T-cell (primary cell): Measurements from ENCODE around the gene SLC30A4. TPM values are rescaled to one million over a fixed set of nuclear protein-coding genes. Genes with fewer than 3 reads are reported as not detected.
A peak's percentile ranks its signal among the peaks of the same experiment; 100 is the strongest.

Source experiments
- ATAC-seq, 4 experiments: fragments of 200-7000 bp in 3 of 4; fragments of 150-1000 bp in 1 of 4; cut with Tn5 transposase; replicated peaks in 1 of 4; 1 replicate in 3 of 4; 2 replicates in 1 of 4; pipeline ENCODE4 v1.10.0; 2021; ENCODE audit warnings: moderate library complexity in 3 of 4, mild to moderate bottlenecking in 2 of 4, moderate number of reproducible peaks in 1 of 4
- CTCF ChIA-PET, 2 donors: fragments of 300-600 bp; sonication (Branson Sonifier 250); formaldehyde crosslinking; loops; one replicate each; lab custom pipeline; 2022; ENCODE audit warnings: antibody characterized with exemption in 2 of 2; lab: Charles Lee
- POLR2A ChIA-PET, 2 donors: fragments of 300-600 bp; sonication (Branson Sonifier 250); formaldehyde crosslinking; loops; one replicate each; lab custom pipeline; 2022; ENCODE audit warnings: antibody characterized with exemption in 2 of 2; lab: Charles Lee
- DNase-seq, 35 experiments: peaks; one replicate each; pipeline versions ENCODE4 v3.0.0 to v3.0.0-alpha.2; 2013 to 2023
- H3K27ac ChIP-seq: one replicate; pipeline ENCODE4 v1.5.1; 2013; ENCODE audit warnings: low read length
- H3K27me3 ChIP-seq, 2 experiments: replicated peaks in 1 of 2; 1 replicate in 1 of 2; 2 replicates in 1 of 2; pipeline versions ENCODE4 v1.6.1 to v1.7.0; 2013; ENCODE audit warnings: low read length in 1 of 2, mixed read lengths in 1 of 2; ENCODE audit not compliant: control insufficient read depth in 2 of 2, insufficient read depth in 2 of 2; ENCODE audit errors: extremely low read depth in 1 of 2
- H3K36me3 ChIP-seq, 2 donors: 1 replicate in 1 of 2; 2 replicates in 1 of 2; pipeline versions ENCODE4 v1.6.1 to v1.7.0; 2013; ENCODE audit warnings: low read length in 1 of 2; ENCODE audit not compliant: control insufficient read depth in 2 of 2, insufficient read depth in 1 of 2; ENCODE audit errors: extremely low read depth in 1 of 2
- H3K4me1 ChIP-seq, 2 experiments: 1 replicate in 1 of 2; 2 replicates in 1 of 2; pipeline versions ENCODE4 v1.6.1 to v1.7.0; 2013; ENCODE audit warnings: low read length in 2 of 2, mixed read lengths in 1 of 2; ENCODE audit not compliant: insufficient read depth in 2 of 2, control insufficient read depth in 1 of 2; ENCODE audit errors: extremely low read depth in 1 of 2
- H3K4me3 ChIP-seq, 2 donors: 1 replicate in 1 of 2; 2 replicates in 1 of 2; pipeline versions ENCODE4 v1.5.1 to v1.7.0; 2013; ENCODE audit warnings: mild to moderate bottlenecking in 2 of 2, low read length in 1 of 2, moderate library complexity in 1 of 2; ENCODE audit not compliant: control insufficient read depth in 1 of 2; ENCODE audit errors: extremely low read depth in 1 of 2
- H3K9me3 ChIP-seq: 2 replicates; pipeline ENCODE4 v1.7.0; 2013
- H3K27ac Mint-ChIP-seq, 2 donors: one replicate each; pipeline ENCODE4 v1.8.0; 2020 to 2021; ENCODE audit warnings: mild to moderate bottlenecking in 2 of 2, mixed read lengths in 2 of 2
- H3K27me3 Mint-ChIP-seq, 2 donors: one replicate each; pipeline ENCODE4 v1.8.0; 2021 to 2022; ENCODE audit warnings: mixed read lengths in 2 of 2
- H3K36me3 Mint-ChIP-seq: one replicate; pipeline ENCODE4 v1.8.0; 2021; ENCODE audit warnings: mixed read lengths
- H3K4me1 Mint-ChIP-seq, 3 donors: one replicate each; pipeline ENCODE4 v1.8.0; 2020 to 2022; ENCODE audit warnings: mixed read lengths in 3 of 3, mild to moderate bottlenecking in 1 of 3
- H3K4me3 Mint-ChIP-seq, 3 donors: one replicate each; pipeline ENCODE4 v1.8.0; 2020 to 2022; ENCODE audit warnings: mild to moderate bottlenecking in 3 of 3, mixed read lengths in 3 of 3, moderate library complexity in 3 of 3
- H3K9me3 Mint-ChIP-seq, 3 donors: one replicate each; pipeline ENCODE4 v1.8.0; 2020 to 2022; ENCODE audit warnings: mixed read lengths in 3 of 3
- WGBS: methylation state at CpG from one replicate; pipeline ENCODE4 v1.1.5; 2013; ENCODE audit warnings: missing lambda C conversion rate; ENCODE audit not compliant: insufficient coverage; 5-methylcytosine and 5-hydroxymethylcytosine counted together
- total RNA-seq, 35 experiments: library from RNA in 6 of 35; stranded (reverse) in 6 of 35; fragments of 120-200 nt in 1 of 35; gene quantifications; one replicate each; pipeline versions ENCODE4 v1.2.1 to v1.2.4 and lab custom pipeline; 2013 to 2026

SLC30A4 gene
- total RNA-seq, 5 donors from 2014 or later (not counting 1 experiment from before 2014, with no cell fraction given) = 3.7 to 4.8 (median 4.2) TPM

DNA sequence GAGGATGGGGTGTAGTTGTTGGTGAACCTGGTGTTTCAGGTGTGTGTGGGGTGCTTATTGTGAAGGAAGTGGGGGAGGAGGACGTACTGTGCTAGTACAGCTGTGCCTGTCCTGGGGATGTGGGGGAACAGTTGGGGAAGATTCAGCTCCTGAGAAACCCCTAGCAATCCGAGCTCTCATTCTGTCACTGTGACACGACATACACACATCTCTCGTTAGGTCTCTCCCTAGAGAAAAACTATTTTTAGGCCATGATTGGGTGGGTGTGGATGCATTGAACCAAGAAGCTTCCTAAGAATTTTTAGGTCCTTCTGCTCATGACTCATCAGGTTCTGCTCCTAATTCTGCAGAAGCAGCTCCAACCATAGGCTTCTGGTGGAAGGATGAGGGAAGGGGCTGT is 54.3 kb downstream of the SLC30A4 start:
- Histone ChIP-seq H3K36me3 (no peaks in the 10 kb centered on the region), H3K27ac (no peak overlapping the region), H3K4me3 (no peak overlapping the region), H3K27me3 (peaks cover 0 to 17% of the 10 kb centered on the region in 2 experiments), H3K4me1 (no peaks in the 10 kb centered on the region), H3K9me3 (no peaks in the 10 kb centered on the region)
- Mint-ChIP-seq H3K27me3 (peaks cover 9 to 18% of the 10 kb centered on the region in 2 donors), H3K36me3 (no peaks in the 10 kb centered on the region), H3K4me3 (no peak overlapping the region), H3K4me1 (no peaks in the 10 kb centered on the region), H3K27ac (no peak overlapping the region), H3K9me3 (no peaks in the 10 kb centered on the region)
- WGBS = 60% methylated on average over 1 of the region's 4 CpGs
- no peak for ATAC-seq
- no peak for DNase-seq
- POLR2A ChIA-PET = interaction anchor here in 1 of 2 donors (0.5 kb wide), 1 partner anchor 500 kb away, joined by 3 read pairs; no protein-coding TSS in a partner anchor
- CTCF ChIA-PET = interaction anchor here in 1 of 2 donors (0.8 kb wide), 1 partner anchor 10 kb away, joined by 3 read pairs; no protein-coding TSS in a partner anchor

DNA sequence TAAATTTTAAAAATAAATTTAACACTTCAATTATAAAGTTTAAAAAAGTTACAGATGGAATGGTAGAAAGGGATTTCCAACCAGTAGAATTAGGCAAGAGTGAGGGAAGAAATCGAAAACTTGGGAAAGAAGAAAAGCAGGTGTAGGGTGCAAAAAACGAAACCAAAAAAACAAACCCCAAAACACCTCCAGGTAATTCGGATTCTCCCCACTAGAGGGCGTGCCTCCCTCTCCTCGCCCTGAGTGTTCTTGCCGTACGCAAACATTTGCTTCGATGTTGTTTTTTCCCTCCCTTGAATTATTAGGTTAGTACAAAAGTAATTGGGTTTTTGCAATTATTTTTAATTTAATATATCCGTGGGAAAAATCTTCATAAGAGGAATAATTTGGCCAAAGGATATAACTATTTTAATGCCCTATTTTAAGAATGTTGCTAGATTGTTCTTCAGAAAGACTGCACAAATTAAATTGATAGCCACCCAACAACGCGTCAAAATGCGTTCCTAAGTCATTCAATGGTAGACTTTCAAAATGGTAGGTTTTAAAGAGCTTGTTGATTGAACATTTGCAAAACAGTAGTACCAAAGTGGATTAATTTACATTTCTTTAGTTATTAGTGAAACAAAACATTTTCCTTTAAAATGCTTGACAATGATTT is 63.7 kb downstream of the SLC30A4 start:
- no CpG with 5 or more reads among the region's 12 CpGs for WGBS
- no peaks in the 10 kb centered on the region for H3K27me3 Mint-ChIP-seq
- peak overlapping the region in 1 of 2 donors; percentile 28 for H3K27ac Mint-ChIP-seq
- no peaks in the 10 kb centered on the region for H3K36me3 Mint-ChIP-seq
- Histone ChIP-seq H3K36me3 (no peaks in the 10 kb centered on the region), H3K27ac (no peak overlapping the region), H3K9me3 (no peaks in the 10 kb centered on the region), H3K27me3 (no peaks in the 10 kb centered on the region), H3K4me3 (peak overlapping the region; percentile 41 to 78), H3K4me1 (peaks cover 16 to 40% of the 10 kb centered on the region in 2 experiments)
- ATAC-seq (peak in 2 of 4 experiments; percentile 29 to 34), DNase-seq (peak; percentile 48 to 91 (median 73))
- H3K4me3 Mint-ChIP-seq = peak overlapping the region; percentile 78 to 90 (median 88)
- ChIA-PET POLR2A (interaction anchor here (0.6 kb wide), 2 partner anchors 55 to 127 kb away, joined by 3 read pairs; no protein-coding TSS in a partner anchor), CTCF (interaction anchor here (0.6 to 3.2 kb wide), 18 partner anchors 12 to 487 kb away, joined by 3 to 27 read pairs (median 4); a partner anchor contains a TSS)
- H3K9me3 Mint-ChIP-seq = no peaks in the 10 kb centered on the region
- peaks cover 39 to 45% (median 41%) of the 10 kb centered on the region in 3 donors for H3K4me1 Mint-ChIP-seq

DNA sequence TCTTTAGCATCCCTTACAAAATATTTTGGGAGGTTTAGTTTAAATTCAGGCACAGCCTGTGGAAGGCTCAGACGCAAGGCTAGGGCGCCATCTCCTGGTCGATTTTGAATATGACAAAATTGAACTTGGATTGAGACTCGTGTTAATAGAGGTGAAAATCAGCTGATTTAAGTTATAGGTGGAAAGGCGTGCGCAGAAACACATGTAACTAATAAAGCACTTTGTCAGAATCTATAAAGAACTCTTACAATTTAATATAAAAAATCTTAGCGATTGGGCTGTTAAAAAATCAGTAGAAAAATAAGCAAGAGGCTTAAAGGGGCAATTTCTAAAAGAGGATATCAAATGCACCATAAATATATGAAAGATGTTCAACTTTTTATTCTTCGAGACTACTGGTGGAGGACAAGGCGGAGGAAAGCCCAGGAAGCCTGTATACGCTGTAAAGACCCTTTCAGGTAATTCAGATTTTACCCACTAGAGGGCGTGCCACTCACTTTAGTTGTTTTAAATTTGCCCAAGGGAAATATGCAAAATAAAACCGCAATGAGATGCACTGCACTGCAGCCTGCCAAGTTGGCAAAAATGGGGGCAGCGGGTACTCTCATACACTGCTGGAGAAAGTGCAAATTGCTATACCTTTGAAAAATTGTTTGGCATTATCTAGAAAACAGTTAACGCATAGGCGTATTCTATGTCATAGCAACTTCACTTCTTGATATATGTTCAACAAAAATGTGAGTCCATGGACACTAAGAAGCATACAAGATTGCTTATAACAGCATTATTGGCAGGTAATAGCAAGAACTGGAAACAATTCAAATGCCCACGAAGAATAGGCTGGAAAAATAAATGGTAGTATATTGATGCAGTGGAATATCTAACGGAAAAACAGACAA is 64.7 kb downstream of the SLC30A4 start:
- DNase-seq (peak; percentile 35 to 92 (median 63)), ATAC-seq (peak; percentile 68 to 81 (median 70))
- no peaks in the 10 kb centered on the region for H3K36me3 ChIP-seq
- POLR2A ChIA-PET = no interaction called here
- peaks cover 40 to 48% (median 41%) of the 10 kb centered on the region in 3 donors for H3K4me1 Mint-ChIP-seq
- H3K4me3 Mint-ChIP-seq = peak overlapping the region; percentile 78 to 90 (median 88)
- H3K27ac ChIP-seq = peak overlapping the region; percentile 63
- H3K27me3 Mint-ChIP-seq = no peaks in the 10 kb centered on the region
- H3K27me3 ChIP-seq = no peaks in the 10 kb centered on the region
- peak overlapping the region; percentile 85 to 94 for H3K27ac Mint-ChIP-seq
- no peaks in the 10 kb centered on the region for H3K36me3 Mint-ChIP-seq
- CTCF ChIA-PET = interaction anchor here (0.5 to 3.2 kb wide), 29 partner anchors 10 to 1378 kb away, joined by 3 to 27 read pairs (median 4); partner anchors contain the start of gene BLOC1S6 (in 1 of the 2)
- no peaks in the 10 kb centered on the region for H3K9me3 Mint-ChIP-seq
- peak overlapping the region; percentile 41 to 78 for H3K4me3 ChIP-seq
- H3K9me3 ChIP-seq = no peaks in the 10 kb centered on the region
- H3K4me1 ChIP-seq = peaks cover 16 to 40% of the 10 kb centered on the region in 2 experiments
- 0% methylated on average over 6 of the region's 17 CpGs for WGBS

DNA sequence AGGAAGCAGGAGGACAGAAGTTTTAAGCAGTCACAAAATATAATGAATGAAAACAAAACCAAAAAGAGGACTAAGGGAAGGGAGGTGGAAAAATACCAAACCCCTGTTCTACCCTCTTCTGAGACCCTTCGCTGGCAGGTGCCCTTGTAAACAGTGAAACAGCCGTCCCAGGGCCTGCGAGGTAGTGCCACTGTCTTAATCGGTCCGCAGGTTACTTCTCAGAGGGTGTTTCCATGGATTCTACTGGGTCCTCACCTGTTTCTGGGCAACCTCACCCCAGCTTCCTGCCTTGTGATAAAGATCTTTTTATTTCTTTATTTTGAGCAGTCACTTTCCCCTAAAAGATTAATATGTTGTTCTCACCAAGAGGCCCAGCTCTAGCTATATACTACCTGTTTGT is 65.3 kb downstream of the SLC30A4 start:
- H3K27ac ChIP-seq = peak overlapping the region; percentile 62
- Mint-ChIP-seq H3K27me3 (no peaks in the 10 kb centered on the region), H3K4me1 (peaks cover 40 to 48% (median 41%) of the 10 kb centered on the region in 3 donors), H3K9me3 (no peaks in the 10 kb centered on the region), H3K27ac (peak overlapping the region; percentile 85 to 94), H3K36me3 (no peaks in the 10 kb centered on the region), H3K4me3 (peak overlapping the region; percentile 78 to 90 (median 88))
- H3K4me3 ChIP-seq = no peak overlapping the region
- ChIA-PET CTCF (interaction anchor here (0.5 to 3.2 kb wide), 22 partner anchors 13 to 1378 kb away, joined by 3 to 27 read pairs (median 4); partner anchors contain the start of gene BLOC1S6 (in 1 of the 2)), POLR2A (no interaction called here)
- no peaks in the 10 kb centered on the region for H3K36me3 ChIP-seq
- no peaks in the 10 kb centered on the region for H3K9me3 ChIP-seq
- ATAC-seq (peak in 3 of 4 experiments; percentile 2 to 13 (median 5)), DNase-seq (peak in 2 of 35 experiments; percentile 5 to 8)
- H3K27me3 ChIP-seq = no peaks in the 10 kb centered on the region
- WGBS = 10% methylated on average over 2 of the region's 5 CpGs
- H3K4me1 ChIP-seq = peaks cover 16 to 40% of the 10 kb centered on the region in 2 experiments

DNA sequence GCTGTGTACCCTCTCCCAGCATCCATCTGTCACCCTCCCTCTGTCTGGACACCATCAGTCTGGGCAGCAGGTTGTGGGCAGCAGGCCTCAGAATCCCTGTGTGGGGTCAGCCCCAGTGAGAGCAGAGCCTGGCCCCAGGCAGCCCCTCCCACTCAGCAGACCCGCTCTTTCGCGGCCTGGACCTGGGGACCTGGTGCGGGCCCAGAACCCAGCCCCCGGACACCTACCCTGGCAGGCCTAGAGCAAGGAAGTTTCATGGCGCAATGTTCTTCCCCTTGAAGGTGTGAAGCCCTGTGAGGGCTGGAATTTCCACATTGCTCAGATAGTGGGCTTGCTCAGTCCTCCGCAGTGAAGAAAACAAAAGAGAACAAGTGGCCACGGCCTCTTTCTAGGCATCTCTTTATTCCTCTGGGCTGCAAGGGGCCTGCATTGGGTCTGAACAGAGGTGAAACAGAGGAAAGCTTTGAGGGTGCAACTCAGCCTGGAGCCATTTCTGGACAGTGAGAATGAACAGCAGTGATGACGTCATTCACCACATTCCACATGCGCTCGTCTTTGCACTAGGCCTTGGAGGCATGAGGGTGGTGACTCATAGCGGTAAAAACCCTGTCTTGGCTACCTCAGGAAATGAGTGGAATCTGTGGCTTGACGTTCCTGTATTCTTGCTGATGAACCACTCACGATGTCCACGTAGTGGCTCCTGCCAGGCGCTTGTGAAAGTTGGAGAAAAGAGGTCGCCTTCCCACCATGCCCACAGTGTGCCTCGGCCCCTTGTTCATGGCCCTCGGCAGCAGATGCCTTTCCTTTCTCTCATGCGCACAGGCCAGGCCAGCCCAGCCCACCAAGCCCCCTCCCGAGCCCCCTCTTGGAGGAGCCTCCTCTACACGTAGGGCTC is 66.1 kb downstream of the SLC30A4 start:
- WGBS = 21% methylated on average over 4 of the region's 22 CpGs
- Histone ChIP-seq H3K36me3 (no peaks in the 10 kb centered on the region), H3K27ac (peak overlapping the region; percentile 62), H3K4me1 (peaks cover 16 to 40% of the 10 kb centered on the region in 2 experiments), H3K4me3 (no peak overlapping the region), H3K9me3 (no peaks in the 10 kb centered on the region), H3K27me3 (no peaks in the 10 kb centered on the region)
- no peaks in the 10 kb centered on the region for H3K36me3 Mint-ChIP-seq
- ATAC-seq (peak; percentile 22 to 33 (median 26)), DNase-seq (peak in 34 of 35 experiments; percentile 10 to 88 (median 50))
- peaks cover 40 to 48% (median 41%) of the 10 kb centered on the region in 3 donors for H3K4me1 Mint-ChIP-seq
- no peaks in the 10 kb centered on the region for H3K9me3 Mint-ChIP-seq
- peak overlapping the region in 2 of 3 donors; percentile 21 to 29 for H3K4me3 Mint-ChIP-seq
- CTCF ChIA-PET = interaction anchor here (0.5 to 3.2 kb wide), 23 partner anchors 12 to 1377 kb away, joined by 3 to 27 read pairs (median 4); partner anchors contain the start of gene BLOC1S6 (in 1 of the 2)
- peak overlapping the region in 1 of 2 donors; percentile 75 for H3K27ac Mint-ChIP-seq
- no peaks in the 10 kb centered on the region for H3K27me3 Mint-ChIP-seq
- POLR2A ChIA-PET = no interaction called here
